SKM-1 (cell line): ENCODE results near the gene HECTD4.
"Not testable (repeated sequence)": the region's sequence is repeated elsewhere in the genome, so short reads cannot be mapped to it uniquely, and the experiment has no call there.

Source experiments
- DNase-seq: peaks from one replicate; lab custom pipeline; 2025; ENCODE audit not compliant: unreplicated experiment; lab: John Stamatoyannopoulos, UW

Gene HECTD4

DNA sequence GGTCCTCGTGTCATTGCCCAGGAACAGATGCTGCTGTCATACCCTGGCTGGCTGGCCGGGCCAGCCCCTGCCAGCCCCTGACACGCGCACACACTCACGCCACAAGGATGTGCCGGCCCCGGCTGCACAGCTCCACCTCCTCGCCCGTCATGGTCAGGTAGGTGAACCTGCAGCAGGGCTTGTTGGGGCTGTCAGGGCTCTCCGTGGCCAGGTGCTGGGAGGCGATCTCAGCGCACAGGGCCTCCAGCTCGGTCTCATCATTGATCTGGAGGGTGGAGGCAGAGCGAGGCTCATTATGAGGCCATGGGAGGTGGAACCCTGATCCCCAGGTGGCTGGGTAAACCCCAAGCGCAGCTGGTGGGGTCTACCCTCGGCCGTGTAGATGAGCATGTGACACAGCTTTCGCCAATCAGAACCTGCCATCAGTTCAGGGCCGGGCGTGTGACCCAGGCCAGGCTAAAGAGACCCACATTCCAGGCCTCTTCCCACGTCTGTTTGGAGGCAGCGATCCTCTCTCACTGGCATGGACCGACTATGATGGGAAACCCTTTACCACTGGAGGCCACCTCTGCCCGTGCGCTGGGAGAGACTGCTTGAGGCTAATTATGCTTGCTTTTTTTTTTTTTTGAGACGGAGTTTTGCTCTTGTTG lies 218.1 kb downstream of the HECTD4 start:
- DNase-seq = no peak

GRCh38 chr12:112163471-112163991 lies 218.7 kb downstream of the HECTD4 start:
- no peak for DNase-seq

- DNase-seq = no peak
Observed at GRCh38 chr12:112163056-112163455, 219.2 kb downstream of the HECTD4 start.

GRCh38 chr12:112162241-112162790 lies 219.9 kb downstream of the HECTD4 start:
- DNase-seq = no peak

DNA sequence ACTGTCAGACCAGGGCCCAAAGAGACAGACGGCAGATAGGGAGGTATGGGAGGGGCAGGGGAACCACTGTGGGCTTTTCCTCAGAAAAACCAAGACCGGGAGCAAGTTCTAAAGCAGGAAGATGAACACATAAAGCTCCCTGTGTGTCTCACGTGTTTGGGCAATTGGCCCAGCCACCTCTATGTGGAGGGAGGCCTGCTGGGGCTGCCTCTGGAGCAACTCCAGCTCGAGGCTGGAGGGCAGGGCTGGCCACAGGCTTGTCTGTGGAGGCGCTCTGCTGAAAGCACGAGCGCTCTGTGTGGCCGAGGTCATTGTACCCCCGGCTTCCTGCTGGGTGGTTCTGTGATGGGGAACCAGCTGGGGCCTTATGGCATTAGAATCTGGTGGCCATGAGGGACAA lies 220.5 kb downstream of the HECTD4 start:
- DNase-seq = no peak

DNA sequence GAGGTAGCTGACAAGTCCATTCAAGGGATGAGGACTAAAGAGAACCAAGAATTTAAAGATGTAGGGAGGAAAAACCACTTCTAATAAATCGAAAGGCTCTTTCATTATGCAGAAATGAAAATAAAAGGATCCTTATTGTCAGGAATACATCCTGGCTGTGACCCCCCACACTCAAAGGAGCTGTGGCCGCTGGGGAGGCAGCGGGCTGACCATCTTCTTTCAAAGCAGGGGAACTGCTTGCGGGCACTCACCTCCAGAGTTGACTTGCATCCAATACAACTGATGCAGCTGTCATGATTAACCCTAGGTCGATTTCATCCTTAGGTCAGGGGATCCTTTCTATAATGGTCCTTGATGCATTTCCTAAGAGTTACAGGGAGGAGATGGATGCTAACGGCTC lies 221.6 kb downstream of the HECTD4 start:
- DNase-seq = no peak

GRCh38 chr12:112159146-112159541 lies 223.1 kb downstream of the HECTD4 start:
- no peak for DNase-seq

- DNase-seq = not testable (repeated sequence)
Observed at GRCh38 chr12:112158461-112159145, 223.6 kb downstream of the HECTD4 start.

- DNase-seq = no peak
Observed at GRCh38 chr12:112153893-112154219, 228.4 kb downstream of the HECTD4 start.

- no peak for DNase-seq
Observed at GRCh38 chr12:112153181-112153892, 228.9 kb downstream of the HECTD4 start.

- no peak for DNase-seq
Observed at GRCh38 chr12:112151766-112152541, 230.3 kb downstream of the HECTD4 start.

DNA sequence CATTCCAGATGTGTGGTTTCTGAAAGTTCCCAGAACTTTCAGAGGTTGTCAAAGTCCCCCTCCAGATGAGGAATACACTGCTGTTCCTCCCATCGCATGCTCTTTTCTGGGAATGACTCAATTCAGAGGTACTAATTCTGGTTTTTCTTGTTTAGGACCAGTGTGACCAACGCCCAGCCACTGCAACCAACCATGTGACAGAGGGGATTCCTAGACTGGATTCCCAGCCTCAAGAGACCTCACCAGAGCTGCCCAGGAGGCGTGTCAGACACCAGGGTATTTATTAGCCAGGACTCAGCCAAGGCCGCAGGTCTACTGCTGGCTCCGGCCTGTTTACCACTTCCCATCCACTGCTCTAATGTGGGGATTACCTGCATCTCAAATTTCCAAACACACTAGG lies 232.6 kb downstream of the HECTD4 start:
- DNase-seq = no peak

DNA sequence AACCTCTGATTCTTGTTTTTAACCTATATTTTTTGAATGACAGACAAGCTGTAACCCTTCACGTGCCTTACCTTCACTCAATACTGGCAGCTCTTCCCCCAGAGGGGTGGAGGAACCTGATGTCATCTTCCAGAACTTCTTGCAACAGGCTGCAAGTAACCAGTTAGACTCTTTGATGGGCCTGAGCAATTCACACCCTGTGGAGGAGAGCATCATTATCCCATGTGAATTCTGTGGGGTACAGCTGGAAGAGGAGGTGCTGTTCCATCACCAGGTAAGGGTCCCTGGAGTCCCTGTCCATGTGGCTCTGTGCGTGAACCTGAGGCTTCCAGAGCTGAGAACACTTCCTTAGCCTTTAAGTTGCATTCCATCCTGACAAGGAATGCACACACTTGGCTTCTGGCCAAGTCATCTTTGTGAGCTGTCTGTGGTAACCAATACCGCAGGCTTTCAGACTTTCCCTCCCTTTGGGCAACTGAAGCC lies 234.2 kb downstream of the HECTD4 start:
- DNase-seq = no peak

- no peak for DNase-seq
Observed at GRCh38 chr12:112146123-112146522, 236.1 kb downstream of the HECTD4 start.

GRCh38 chr12:112140728-112141127 lies 241.5 kb downstream of the HECTD4 start:
- peak; percentile 5 for DNase-seq

DNA sequence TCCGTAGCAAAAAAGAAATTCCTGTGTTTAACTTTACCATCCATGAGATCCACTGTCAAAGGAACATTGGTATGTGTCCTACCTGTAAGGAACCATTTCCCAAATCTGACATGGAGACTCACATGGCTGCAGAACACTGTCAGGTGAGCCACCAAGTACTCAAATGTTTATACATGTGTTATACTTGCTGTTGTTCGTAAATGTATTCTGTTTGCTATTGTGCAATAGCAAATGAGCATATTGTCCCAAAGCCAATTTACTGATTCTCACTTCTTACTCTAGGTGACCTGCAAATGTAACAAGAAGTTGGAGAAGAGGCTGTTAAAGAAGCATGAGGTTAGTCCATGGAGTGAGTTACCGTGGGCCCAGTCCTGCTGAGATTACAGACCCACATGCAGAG lies 247.5 kb downstream of the HECTD4 start:
- DNase-seq = no peak

- DNase-seq = no peak
Observed at GRCh38 chr12:112133418-112133817, 248.8 kb downstream of the HECTD4 start.

GRCh38 chr12:112131686-112132085 lies 250.5 kb downstream of the HECTD4 start:
- no peak for DNase-seq

DNA sequence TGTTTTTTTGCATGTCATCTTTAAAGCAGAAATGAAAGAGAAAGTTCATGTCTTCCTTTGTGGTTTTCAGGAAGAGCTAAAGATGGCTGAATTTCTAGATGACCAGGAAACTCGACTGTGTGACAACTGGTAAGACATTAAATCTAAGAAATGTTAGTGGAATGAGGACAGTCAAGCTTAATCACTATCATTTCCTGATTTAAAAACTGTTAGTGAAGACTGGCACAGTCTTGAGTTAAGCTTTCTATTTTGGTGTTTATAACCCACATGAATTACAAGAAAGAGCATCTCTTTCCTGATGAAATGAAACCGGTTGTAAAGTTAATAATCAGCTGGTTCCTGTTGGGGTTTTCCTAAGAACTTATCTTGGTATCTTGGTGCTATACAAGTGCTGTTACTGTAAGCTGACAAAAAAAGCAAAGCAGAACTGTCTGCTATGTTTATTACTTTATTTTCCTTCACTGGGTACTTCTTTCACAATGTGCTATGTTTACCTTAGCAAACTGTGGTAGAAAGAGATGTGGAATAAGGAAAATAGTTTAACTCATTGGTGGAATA lies 251.7 kb downstream of the HECTD4 start:
- DNase-seq = no peak

- no peak for DNase-seq
Observed at GRCh38 chr12:112126911-112127310, 255.3 kb downstream of the HECTD4 start.
